A549 (cell line): ENCODE measurements around the gene ATP9B.

Source experiments
- CBX8 ChIP-seq: fragments of 200-600 bp; sonication (generic); IDR thresholded peaks from 2 replicates; pipeline ENCODE4 v1.6.1; 2016
- HDAC2 ChIP-seq: fragments of 200-600 bp; sonication (generic); IDR thresholded peaks from 2 replicates; pipeline ENCODE4 v1.6.1; 2016
- JUNB ChIP-seq: fragments of >200 bp; sonication (Bioruptor Twin); formaldehyde crosslinking; IDR thresholded peaks from 2 replicates; pipeline ENCODE4 v1.6.1; 2016
- RAD21 ChIP-seq, 2 experiments: fragments of >200 bp in 1 of 2; sonication (Bioruptor Twin) in 1 of 2; formaldehyde crosslinking in 1 of 2; IDR thresholded peaks in 1 of 2; conservative IDR thresholded peaks in 1 of 2; 2 replicates in 1 of 2; 3 replicates in 1 of 2; pipeline ENCODE4 v1.6.1; 2012 to 2018; ENCODE audit warnings: inconsistent platforms in 1 of 2
- TF ChIP-seq, protein P1 (sequence below): fragments of >200 bp; sonication (Bioruptor Twin); formaldehyde crosslinking; IDR thresholded peaks from 3 replicates; pipeline ENCODE4 v1.5.1; 2016

DNA sequence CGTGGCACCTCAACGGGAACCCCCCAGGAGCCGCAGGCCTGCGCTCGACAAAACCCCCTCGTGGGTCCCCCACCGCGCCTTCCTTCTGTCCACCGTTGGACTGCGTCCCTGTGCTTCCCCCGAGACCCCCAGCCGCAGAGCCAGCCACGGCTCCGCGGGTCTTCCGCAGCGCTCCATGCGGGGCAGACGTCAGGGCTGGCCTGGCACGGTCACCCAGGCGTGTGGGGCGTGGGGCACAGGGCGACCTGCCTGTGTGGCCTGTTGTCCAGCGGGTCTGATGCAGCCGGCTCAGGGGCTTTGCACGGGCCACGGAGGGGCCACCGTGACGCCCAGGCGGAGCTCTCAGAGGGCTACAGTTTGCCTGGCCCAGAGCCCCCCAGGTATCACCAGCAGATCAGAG, 337.5 kb downstream of the ATP9B start:
- no peak for TF ChIP-seq HDAC2
- TF ChIP-seq, protein P1, sequence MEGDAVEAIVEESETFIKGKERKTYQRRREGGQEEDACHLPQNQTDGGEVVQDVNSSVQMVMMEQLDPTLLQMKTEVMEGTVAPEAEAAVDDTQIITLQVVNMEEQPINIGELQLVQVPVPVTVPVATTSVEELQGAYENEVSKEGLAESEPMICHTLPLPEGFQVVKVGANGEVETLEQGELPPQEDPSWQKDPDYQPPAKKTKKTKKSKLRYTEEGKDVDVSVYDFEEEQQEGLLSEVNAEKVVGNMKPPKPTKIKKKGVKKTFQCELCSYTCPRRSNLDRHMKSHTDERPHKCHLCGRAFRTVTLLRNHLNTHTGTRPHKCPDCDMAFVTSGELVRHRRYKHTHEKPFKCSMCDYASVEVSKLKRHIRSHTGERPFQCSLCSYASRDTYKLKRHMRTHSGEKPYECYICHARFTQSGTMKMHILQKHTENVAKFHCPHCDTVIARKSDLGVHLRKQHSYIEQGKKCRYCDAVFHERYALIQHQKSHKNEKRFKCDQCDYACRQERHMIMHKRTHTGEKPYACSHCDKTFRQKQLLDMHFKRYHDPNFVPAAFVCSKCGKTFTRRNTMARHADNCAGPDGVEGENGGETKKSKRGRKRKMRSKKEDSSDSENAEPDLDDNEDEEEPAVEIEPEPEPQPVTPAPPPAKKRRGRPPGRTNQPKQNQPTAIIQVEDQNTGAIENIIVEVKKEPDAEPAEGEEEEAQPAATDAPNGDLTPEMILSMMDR: no peak
- no peak for TF ChIP-seq RAD21 (conservative IDR thresholded peaks at IDR 0.05 in 1 of 2, IDR thresholded peaks at IDR 0.05 in 1 of 2)
- no peak for TF ChIP-seq JUNB
- no peak for TF ChIP-seq CBX8
